HCT116 (cell line): ENCODE data around the gene A3GALT2. TPM values are rescaled to one million over a fixed set of nuclear protein-coding genes. Genes with fewer than 3 reads are reported as not detected.

Experiments
- ATAC-seq: fragments of 200-7000 bp; cut with Tn5 transposase; 2 replicates; pipeline ENCODE4 v1.9.1; 2020; ENCODE audit warnings: mild to moderate bottlenecking, moderate library complexity
- BruUV-seq: library from RNA; stranded (reverse); fragments of 400-500 nt; replicated peaks from 2 replicates; lab custom pipeline; 2021; lab: Mats Ljungman, UMichigan
- CTCF ChIA-PET: fragments of 300-600 bp; sonication (Branson Sonifier 250); formaldehyde crosslinking; loops from one replicate; lab custom pipeline; 2021; ENCODE audit warnings: antibody characterized with exemption; lab: Charles Lee
- POLR2A ChIA-PET: fragments of 300-600, 350-600 bp; sonication (Branson Sonifier 250); formaldehyde crosslinking; loops from one replicate; lab custom pipeline; 2021; ENCODE audit warnings: antibody characterized with exemption; lab: Charles Lee
- RAD21 ChIA-PET, 2 experiments: fragments of 300-600 bp; sonication (Branson Sonifier 250); formaldehyde crosslinking; loops; one replicate each; lab custom pipeline; 2023; ENCODE audit warnings: low total read pairs in 2 of 2; ENCODE audit not compliant: uncharacterized antibody in 2 of 2, unreplicated experiment in 2 of 2, low non-redundant PET in 1 of 2; lab: Charles Lee
- DNase-seq: peaks from one replicate; pipeline ENCODE4 v3.0.0-alpha.2; 2010; ENCODE audit warnings: low read depth, low spot score
- H2AFZ ChIP-seq: fragments of 200-600 bp; shearing (Covaris generic), sonication (generic); 2 replicates; pipeline ENCODE4 v1.6.1; 2017; ENCODE audit warnings: low read depth, mixed run types, mixed read lengths, antibody characterized with exemption, low read length; ENCODE audit not compliant: poor library complexity, severe bottlenecking
- H3K27ac ChIP-seq: 2 replicates; pipeline ENCODE4 v1.5.1; 2012; ENCODE audit warnings: low read depth, low read length
- H3K27me3 ChIP-seq: fragments of 200-600 bp; sonication (generic); 2 replicates; pipeline ENCODE4 v1.6.1; 2016; ENCODE audit warnings: mixed run types, low read length, mixed read lengths; ENCODE audit not compliant: insufficient read depth
- H3K36me3 ChIP-seq, 2 experiments: fragments of 200-500 bp in 1 of 2; fragments of 200-600 bp in 1 of 2; sonication (Bioruptor generic) in 1 of 2; sonication (generic) in 1 of 2; 2 replicates each; pipeline versions ENCODE4 v1.5.1 to v1.6.1; 2014 to 2016; ENCODE audit warnings: low read length in 2 of 2, inconsistent platforms in 1 of 2, mixed read lengths in 1 of 2, mixed run types in 1 of 2; ENCODE audit not compliant: insufficient read depth in 2 of 2, control insufficient read depth in 1 of 2
- H3K4me1 ChIP-seq, 2 experiments: fragments of 200-600 bp in 1 of 2; sonication (generic) in 1 of 2; 2 replicates each; pipeline versions ENCODE4 v1.5.1 to v1.6.1; 2012 to 2017; ENCODE audit warnings: low read length in 2 of 2, inconsistent platforms in 1 of 2, mild to moderate bottlenecking in 1 of 2, mixed read lengths in 1 of 2, mixed run types in 1 of 2, moderate library complexity in 1 of 2; ENCODE audit not compliant: insufficient read depth in 2 of 2, control insufficient read depth in 1 of 2
- H3K4me2 ChIP-seq: fragments of 200-600 bp; sonication (generic); 2 replicates; pipeline ENCODE4 v1.6.1; 2017; ENCODE audit warnings: mixed run types, low read length, mixed read lengths
- H3K4me3 ChIP-seq, 2 experiments: fragments of 200-600 bp in 1 of 2; sonication (generic) in 1 of 2; replicated peaks in 1 of 2; 2 replicates each; pipeline ENCODE4 v1.5.1; 2011 to 2016; ENCODE audit warnings: low read length in 2 of 2, control low read depth in 1 of 2, low read depth in 1 of 2, mild to moderate bottlenecking in 1 of 2, mixed read lengths in 1 of 2, mixed run types in 1 of 2
- H3K79me2 ChIP-seq: fragments of 200-600 bp; sonication (generic); 2 replicates; pipeline ENCODE4 v1.6.1; 2017; ENCODE audit warnings: mild to moderate bottlenecking, mixed run types, low read length, moderate library complexity, mixed read lengths; ENCODE audit not compliant: insufficient read depth
- H3K9ac ChIP-seq: fragments of 200-600 bp; sonication (generic); 2 replicates; pipeline ENCODE4 v1.6.1; 2016; ENCODE audit warnings: low read length, mixed read lengths
- H3K9me2 ChIP-seq: fragments of 200-600 bp; sonication (generic), shearing (Covaris generic); 2 replicates; pipeline ENCODE4 v1.6.1; 2017; ENCODE audit warnings: mixed run types, mild to moderate bottlenecking, moderate library complexity; ENCODE audit not compliant: insufficient read depth
- H3K9me3 ChIP-seq, 2 experiments: fragments of 200-500 bp in 1 of 2; fragments of 200-600 bp in 1 of 2; sonication (Bioruptor generic) in 1 of 2; sonication (generic) in 1 of 2; 2 replicates each; pipeline ENCODE4 v1.6.1; 2014 to 2017; ENCODE audit warnings: low read length in 2 of 2, mixed read lengths in 2 of 2, inconsistent platforms in 1 of 2, low read depth in 1 of 2, mild to moderate bottlenecking in 1 of 2, mixed run types in 1 of 2, moderate library complexity in 1 of 2; ENCODE audit not compliant: control insufficient read depth in 1 of 2, insufficient read depth in 1 of 2
- H4K20me1 ChIP-seq: fragments of 200-600 bp; sonication (generic), shearing (Covaris generic); 2 replicates; pipeline ENCODE4 v1.6.1; 2017; ENCODE audit warnings: mixed run types, mild to moderate bottlenecking, moderate library complexity; ENCODE audit not compliant: insufficient read depth
- CBX3 ChIP-seq: IDR thresholded peaks from 2 replicates; pipeline ENCODE4 v1.6.1; 2012; ENCODE audit warnings: low read depth
- EGR1 ChIP-seq: IDR thresholded peaks from 2 replicates; pipeline ENCODE4 v1.6.1; 2012; ENCODE audit warnings: low read depth
- EZH2phosphoT487 ChIP-seq: fragments of 200-600 bp; IDR thresholded peaks from 2 replicates; pipeline ENCODE4 v1.6.1; 2018; ENCODE audit warnings: antibody characterized with exemption, borderline replicate concordance
- FOSL1 ChIP-seq: IDR thresholded peaks from 2 replicates; pipeline ENCODE4 v1.6.1; 2012; ENCODE audit warnings: low read depth
- JUND ChIP-seq: IDR thresholded peaks from 2 replicates; pipeline ENCODE4 v1.6.1; 2012
- POLR2AphosphoS5 ChIP-seq: IDR thresholded peaks from 2 replicates; pipeline ENCODE4 v1.6.1; 2011; ENCODE audit warnings: mild to moderate bottlenecking, low read depth, low read length, moderate library complexity
- RAD21 ChIP-seq: IDR thresholded peaks from 2 replicates; pipeline ENCODE4 v1.6.1; 2012; ENCODE audit warnings: low read depth, mild to moderate bottlenecking
- intact Hi-C: fragments of 100-400 bp; cut with micrococcal nuclease; formaldehyde crosslinking; loops from 2 replicates; pipeline ENCODE4 v1.10.0; 2022
- total RNA-seq: library from RNA; stranded (reverse); gene quantifications from one replicate; pipeline ENCODE4 v1.2.1, GENCODE V29; 2021; ENCODE audit not compliant: unreplicated experiment
- TF ChIP-seq, protein P1 (sequence below): IDR thresholded peaks from 2 replicates; pipeline ENCODE4 v1.6.1; 2011; ENCODE audit warnings: mild to moderate bottlenecking, low read length, moderate library complexity; ENCODE audit not compliant: insufficient replicate concordance; ENCODE audit errors: extremely low read depth
- TF ChIP-seq, protein P2 (sequence below): IDR thresholded peaks from 2 replicates; pipeline ENCODE4 v1.6.1; 2012
- TF ChIP-seq, protein P3 (sequence below), 3 experiments: fragments of 200-600 bp in 1 of 3; sonication (generic) in 1 of 3; IDR thresholded peaks in 2 of 3; conservative IDR thresholded peaks in 1 of 3; 2 replicates each; pipeline ENCODE4 v1.5.1; 2012 to 2017; ENCODE audit warnings: low read depth in 2 of 3, low read length in 2 of 3, antibody characterized with exemption in 1 of 3, borderline replicate concordance in 1 of 3, control low read depth in 1 of 3, mild to moderate bottlenecking in 1 of 3, mixed read lengths in 1 of 3, mixed run types in 1 of 3, moderate library complexity in 1 of 3; ENCODE audit not compliant: insufficient read depth in 1 of 3

A3GALT2 gene
- total RNA-seq, 1 experiment from 2014 or later: not detected

DNA sequence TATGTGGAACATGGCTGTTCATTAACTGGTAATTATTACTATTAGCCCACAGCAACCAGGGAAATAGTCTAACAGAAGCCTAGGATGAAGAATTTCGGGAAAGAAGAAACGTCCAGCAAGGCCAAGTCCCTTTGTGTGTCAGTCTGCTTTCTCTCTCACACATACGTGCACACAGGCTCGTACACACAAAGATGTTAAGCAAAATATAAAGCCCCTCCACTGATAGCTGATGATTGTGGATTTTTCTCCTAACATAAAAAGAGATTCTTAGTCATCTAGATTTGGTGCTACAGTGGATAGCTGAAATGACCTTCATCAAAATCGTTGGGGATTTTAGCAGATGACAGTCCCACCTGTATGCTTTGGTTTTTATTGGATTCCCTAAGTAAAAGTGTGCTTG is 42.1 kb upstream of the A3GALT2 start:
- no peak for TF ChIP-seq EZH2phosphoT487
- TF ChIP-seq, protein P1, sequence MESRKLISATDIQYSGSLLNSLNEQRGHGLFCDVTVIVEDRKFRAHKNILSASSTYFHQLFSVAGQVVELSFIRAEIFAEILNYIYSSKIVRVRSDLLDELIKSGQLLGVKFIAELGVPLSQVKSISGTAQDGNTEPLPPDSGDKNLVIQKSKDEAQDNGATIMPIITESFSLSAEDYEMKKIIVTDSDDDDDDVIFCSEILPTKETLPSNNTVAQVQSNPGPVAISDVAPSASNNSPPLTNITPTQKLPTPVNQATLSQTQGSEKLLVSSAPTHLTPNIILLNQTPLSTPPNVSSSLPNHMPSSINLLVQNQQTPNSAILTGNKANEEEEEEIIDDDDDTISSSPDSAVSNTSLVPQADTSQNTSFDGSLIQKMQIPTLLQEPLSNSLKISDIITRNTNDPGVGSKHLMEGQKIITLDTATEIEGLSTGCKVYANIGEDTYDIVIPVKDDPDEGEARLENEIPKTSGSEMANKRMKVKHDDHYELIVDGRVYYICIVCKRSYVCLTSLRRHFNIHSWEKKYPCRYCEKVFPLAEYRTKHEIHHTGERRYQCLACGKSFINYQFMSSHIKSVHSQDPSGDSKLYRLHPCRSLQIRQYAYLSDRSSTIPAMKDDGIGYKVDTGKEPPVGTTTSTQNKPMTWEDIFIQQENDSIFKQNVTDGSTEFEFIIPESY: no peak
- no peak for TF ChIP-seq FOSL1
- TF ChIP-seq RAD21: no peak
- TF ChIP-seq JUND: no peak
- TF ChIP-seq, protein P2, sequence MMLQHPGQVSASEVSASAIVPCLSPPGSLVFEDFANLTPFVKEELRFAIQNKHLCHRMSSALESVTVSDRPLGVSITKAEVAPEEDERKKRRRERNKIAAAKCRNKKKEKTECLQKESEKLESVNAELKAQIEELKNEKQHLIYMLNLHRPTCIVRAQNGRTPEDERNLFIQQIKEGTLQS: no peak
- no peak; the same call in 1 of the 2 replicates for TF ChIP-seq POLR2AphosphoS5
- no peak for TF ChIP-seq CBX3
- TF ChIP-seq, protein P3, sequence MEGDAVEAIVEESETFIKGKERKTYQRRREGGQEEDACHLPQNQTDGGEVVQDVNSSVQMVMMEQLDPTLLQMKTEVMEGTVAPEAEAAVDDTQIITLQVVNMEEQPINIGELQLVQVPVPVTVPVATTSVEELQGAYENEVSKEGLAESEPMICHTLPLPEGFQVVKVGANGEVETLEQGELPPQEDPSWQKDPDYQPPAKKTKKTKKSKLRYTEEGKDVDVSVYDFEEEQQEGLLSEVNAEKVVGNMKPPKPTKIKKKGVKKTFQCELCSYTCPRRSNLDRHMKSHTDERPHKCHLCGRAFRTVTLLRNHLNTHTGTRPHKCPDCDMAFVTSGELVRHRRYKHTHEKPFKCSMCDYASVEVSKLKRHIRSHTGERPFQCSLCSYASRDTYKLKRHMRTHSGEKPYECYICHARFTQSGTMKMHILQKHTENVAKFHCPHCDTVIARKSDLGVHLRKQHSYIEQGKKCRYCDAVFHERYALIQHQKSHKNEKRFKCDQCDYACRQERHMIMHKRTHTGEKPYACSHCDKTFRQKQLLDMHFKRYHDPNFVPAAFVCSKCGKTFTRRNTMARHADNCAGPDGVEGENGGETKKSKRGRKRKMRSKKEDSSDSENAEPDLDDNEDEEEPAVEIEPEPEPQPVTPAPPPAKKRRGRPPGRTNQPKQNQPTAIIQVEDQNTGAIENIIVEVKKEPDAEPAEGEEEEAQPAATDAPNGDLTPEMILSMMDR (IDR thresholded peaks at IDR 0.05 in 2 of 3, conservative IDR thresholded peaks at IDR 0.05 in 1 of 3; ENCODE audit: borderline replicate concordance in 1 of 3, insufficient read depth in 1 of 3, low read depth in 2 of 3, low read length in 2 of 3): no peak
- TF ChIP-seq EGR1: no peak
- DNase-seq (no peak), ATAC-seq (no peak)
- POLR2A ChIA-PET: no interaction called here
- RAD21 ChIA-PET: no interaction called here
- CTCF ChIA-PET: no interaction called here
- H4K20me1 ChIP-seq: no peaks in the 10 kb centered on the region
- intact Hi-C loops: loop anchor here (10.0 kb wide), 1 partner anchor 148 kb away; no protein-coding TSS in a partner anchor
- peaks cover 0 to 6% of the 10 kb centered on the region in 2 experiments; a peak in 1 of 4 replicates for H3K4me1 ChIP-seq
- no TSS peak for BruUV-seq
- H3K79me2 ChIP-seq: no peaks in the 10 kb centered on the region; the same call in 1 of the 2 replicates
- H3K9me2 ChIP-seq: no peaks in the 10 kb centered on the region
- H3K27ac ChIP-seq: no peak overlapping the region
- H2AFZ ChIP-seq: no peak overlapping the region
- H3K27me3 ChIP-seq: no peaks in the 10 kb centered on the region
- H3K4me2 ChIP-seq: no peak overlapping the region
- H3K4me3 ChIP-seq: no peak overlapping the region
- no peak overlapping the region for H3K9ac ChIP-seq
- H3K36me3 ChIP-seq: peaks cover 58 to 67% of the 10 kb centered on the region in 2 experiments
- no peaks in the 10 kb centered on the region for H3K9me3 ChIP-seq
